Measurements from ENCODE around the gene HERC3. TPM values are rescaled to one million over a fixed set of nuclear protein-coding genes. Genes with fewer than 3 reads are reported as not detected.

Gene HERC3
- total RNA-seq, 1 donor from 2014 or later, result 15.8 TPM

DNA sequence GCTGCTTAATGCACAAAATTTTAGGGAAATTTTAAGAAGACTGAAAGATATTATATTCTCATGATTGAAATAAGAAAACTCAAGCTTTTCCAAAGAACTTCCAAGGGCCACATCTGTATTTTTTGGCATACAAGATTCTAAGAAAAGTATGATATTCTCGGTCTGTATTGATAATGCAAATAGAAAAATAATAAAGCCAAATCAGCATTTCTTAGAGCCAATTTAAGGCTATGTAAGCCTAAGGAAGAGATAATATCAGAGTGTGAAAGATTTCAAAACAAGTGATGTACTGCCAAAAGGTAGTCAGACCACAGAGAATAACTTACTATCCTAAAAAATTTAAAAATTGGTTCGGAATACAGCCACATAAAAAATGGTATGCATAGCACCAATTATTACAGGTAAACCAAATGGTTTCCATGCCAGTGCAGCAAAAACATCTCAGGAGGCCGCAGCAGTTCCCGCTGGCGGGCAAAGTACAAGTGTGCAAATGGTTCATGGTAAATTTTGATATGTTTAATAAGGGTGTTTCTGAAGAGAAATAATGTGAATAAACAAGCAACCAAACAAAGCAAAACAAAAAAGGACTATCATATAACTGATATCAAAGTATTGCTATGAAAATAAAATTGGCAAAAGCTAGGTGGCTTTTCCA lies 140.6 kb downstream of the HERC3 start:
- Mint-ChIP-seq H3K4me3 (no peak overlapping the region), H3K27me3 (ENCODE audit: low read depth) (no peaks in the 10 kb centered on the region), H3K4me1 (peaks cover 23% of the 10 kb centered on the region), H3K9me3 (no peaks in the 10 kb centered on the region), H3K27ac (no peak overlapping the region), H3K36me3 (peaks cover 30% of the 10 kb centered on the region)
- no peak for DNase-seq (ENCODE audit: low spot score in 2 of 2, unreplicated experiment in 2 of 2)
- TF ChIP-seq, protein P1, sequence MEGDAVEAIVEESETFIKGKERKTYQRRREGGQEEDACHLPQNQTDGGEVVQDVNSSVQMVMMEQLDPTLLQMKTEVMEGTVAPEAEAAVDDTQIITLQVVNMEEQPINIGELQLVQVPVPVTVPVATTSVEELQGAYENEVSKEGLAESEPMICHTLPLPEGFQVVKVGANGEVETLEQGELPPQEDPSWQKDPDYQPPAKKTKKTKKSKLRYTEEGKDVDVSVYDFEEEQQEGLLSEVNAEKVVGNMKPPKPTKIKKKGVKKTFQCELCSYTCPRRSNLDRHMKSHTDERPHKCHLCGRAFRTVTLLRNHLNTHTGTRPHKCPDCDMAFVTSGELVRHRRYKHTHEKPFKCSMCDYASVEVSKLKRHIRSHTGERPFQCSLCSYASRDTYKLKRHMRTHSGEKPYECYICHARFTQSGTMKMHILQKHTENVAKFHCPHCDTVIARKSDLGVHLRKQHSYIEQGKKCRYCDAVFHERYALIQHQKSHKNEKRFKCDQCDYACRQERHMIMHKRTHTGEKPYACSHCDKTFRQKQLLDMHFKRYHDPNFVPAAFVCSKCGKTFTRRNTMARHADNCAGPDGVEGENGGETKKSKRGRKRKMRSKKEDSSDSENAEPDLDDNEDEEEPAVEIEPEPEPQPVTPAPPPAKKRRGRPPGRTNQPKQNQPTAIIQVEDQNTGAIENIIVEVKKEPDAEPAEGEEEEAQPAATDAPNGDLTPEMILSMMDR (IDR thresholded peaks at IDR 0.05; ENCODE audit: unreplicated experiment), result no peak

DNA sequence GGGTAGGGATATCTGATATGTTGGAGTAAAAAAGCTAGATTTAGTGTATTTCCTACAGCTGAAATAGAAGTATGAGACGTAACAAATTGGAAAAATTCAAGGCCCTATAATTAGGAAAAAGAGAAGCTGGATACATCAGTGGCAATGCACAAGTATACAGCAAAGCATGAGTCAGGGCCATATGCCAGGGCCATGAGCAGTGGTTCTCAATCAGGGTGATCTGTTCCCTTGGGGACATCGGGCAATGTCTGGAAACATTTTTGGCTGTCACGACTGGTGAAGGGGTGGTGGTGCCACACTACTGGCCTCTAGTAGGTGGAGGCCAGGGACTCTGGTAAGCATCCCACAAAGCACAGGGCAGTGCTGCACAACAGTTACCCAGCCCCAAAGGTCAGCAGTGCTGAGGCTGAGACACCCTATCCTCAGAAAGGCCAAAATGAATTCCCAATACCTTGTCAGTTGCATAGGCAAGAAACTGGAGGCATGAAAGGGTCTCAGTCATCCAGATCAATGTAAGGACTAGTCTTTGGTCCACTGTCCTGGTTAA lies 142.2 kb downstream of the HERC3 start:
- DNase-seq (ENCODE audit: low spot score in 2 of 2, unreplicated experiment in 2 of 2), result no peak
- Mint-ChIP-seq H3K27ac (no peak overlapping the region), H3K27me3 (ENCODE audit: low read depth) (no peaks in the 10 kb centered on the region), H3K4me3 (no peak overlapping the region), H3K9me3 (no peaks in the 10 kb centered on the region), H3K36me3 (peaks cover 32% of the 10 kb centered on the region), H3K4me1 (peaks cover 28% of the 10 kb centered on the region)
- TF ChIP-seq, protein P1 (IDR thresholded peaks at IDR 0.05; ENCODE audit: unreplicated experiment), result no peak

DNA sequence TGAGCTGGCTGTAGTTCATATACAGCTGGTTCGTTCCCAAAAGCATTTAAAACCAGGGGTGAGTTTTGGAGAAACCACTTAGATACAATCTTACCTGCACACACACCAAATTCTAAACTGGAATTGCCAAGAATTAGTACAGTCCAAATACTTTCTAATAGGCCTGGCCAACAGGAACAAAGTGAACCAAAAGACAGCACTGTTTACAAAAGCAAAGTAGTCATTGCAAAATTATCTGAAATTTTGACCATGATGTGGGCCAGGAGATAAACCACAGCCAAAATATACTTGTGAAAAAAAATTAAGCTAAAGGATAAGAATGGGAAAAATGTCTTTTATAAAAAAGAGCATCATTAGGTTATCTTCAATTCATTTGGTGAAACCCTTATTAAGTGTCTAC lies 143.3 kb downstream of the HERC3 start:
- Mint-ChIP-seq H3K9me3 (no peaks in the 10 kb centered on the region), H3K4me3 (no peak overlapping the region), H3K27me3 (ENCODE audit: low read depth) (no peaks in the 10 kb centered on the region), H3K4me1 (peaks cover 28% of the 10 kb centered on the region), H3K36me3 (peaks cover 36% of the 10 kb centered on the region), H3K27ac (no peak overlapping the region)
- TF ChIP-seq, protein P1 (IDR thresholded peaks at IDR 0.05; ENCODE audit: unreplicated experiment), result no peak
- DNase-seq (ENCODE audit: low spot score in 2 of 2, unreplicated experiment in 2 of 2), result no peak

DNA sequence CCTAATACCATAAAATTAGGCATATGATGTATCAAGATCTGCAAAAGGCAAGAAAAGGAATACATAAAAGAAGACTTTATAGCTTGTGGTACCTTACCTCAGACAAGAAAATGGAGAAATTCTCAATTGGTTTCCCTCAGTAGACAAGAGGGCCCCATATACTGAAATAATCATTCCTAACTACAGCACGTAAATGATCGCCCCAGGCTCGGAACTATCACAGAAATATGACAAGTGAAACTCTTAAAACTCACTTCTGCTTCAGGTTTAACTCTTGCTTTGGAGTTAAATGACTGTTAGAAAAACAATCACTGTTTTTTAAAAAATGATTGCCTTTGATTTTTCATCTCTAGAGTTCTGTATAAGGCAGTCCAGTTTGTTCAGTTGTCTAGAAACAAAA lies 144.0 kb downstream of the HERC3 start:
- peaks cover 36% of the 10 kb centered on the region for H3K36me3 Mint-ChIP-seq
- TF ChIP-seq, protein P1 (IDR thresholded peaks at IDR 0.05; ENCODE audit: unreplicated experiment), result no peak
- H3K4me3 Mint-ChIP-seq, result no peak overlapping the region
- H3K27me3 Mint-ChIP-seq (ENCODE audit: low read depth), result no peaks in the 10 kb centered on the region
- H3K4me1 Mint-ChIP-seq, result peaks cover 23% of the 10 kb centered on the region
- peak overlapping the region; percentile 67 for H3K27ac Mint-ChIP-seq
- no peaks in the 10 kb centered on the region for H3K9me3 Mint-ChIP-seq
- no peak for DNase-seq (ENCODE audit: low spot score in 2 of 2, unreplicated experiment in 2 of 2)

DNA sequence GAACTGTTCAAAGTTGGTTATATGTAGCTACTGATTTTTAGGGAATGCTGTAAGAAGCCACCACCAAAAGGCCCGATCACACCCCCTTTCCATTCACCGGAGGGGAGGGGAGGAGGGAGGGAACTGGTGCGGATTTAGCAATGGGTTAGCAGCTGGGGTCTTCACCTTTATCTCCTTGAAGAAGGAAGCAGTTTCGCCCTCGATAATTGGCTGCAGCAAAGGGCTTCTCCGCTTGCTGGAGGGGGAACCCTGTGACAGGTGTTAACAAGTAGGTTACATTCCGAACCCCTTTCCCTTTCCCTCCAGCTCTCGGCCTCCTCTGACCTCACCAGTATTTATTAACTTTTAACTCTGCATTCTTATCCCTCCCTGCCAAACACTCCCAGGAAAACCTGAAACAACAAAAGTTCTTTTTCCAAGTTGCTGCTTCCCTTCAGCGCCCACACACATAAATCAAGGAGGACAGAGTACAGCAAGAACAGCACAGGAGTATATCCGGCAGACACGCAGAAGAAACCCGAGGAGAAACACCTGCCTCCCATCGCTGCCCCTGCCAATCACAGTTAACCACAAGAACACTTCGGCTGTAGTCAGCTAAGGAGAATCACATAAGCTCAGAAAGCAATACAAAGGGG lies 145.1 kb downstream of the HERC3 start:
- H3K9me3 Mint-ChIP-seq, result no peaks in the 10 kb centered on the region
- H3K27ac Mint-ChIP-seq, result peak overlapping the region; percentile 73
- peak in 1 of 2 experiments; percentile 45 for DNase-seq (ENCODE audit: low spot score in 2 of 2, unreplicated experiment in 2 of 2)
- peaks cover 45% of the 10 kb centered on the region for H3K36me3 Mint-ChIP-seq
- H3K4me3 Mint-ChIP-seq, result no peak overlapping the region
- TF ChIP-seq, protein P1 (IDR thresholded peaks at IDR 0.05; ENCODE audit: unreplicated experiment), result no peak
- H3K27me3 Mint-ChIP-seq (ENCODE audit: low read depth), result no peaks in the 10 kb centered on the region
- peaks cover 22% of the 10 kb centered on the region for H3K4me1 Mint-ChIP-seq
